Stomach (tissue), 4 donors: ENCODE measurements around the gene DNAJC3.

Experiments
- CTCF ChIP-seq, 7 experiments: fragments of 450-650 bp in 4 of 7; fragments of 200-600 bp in 3 of 7; sonication (generic) in 3 of 7; IDR thresholded peaks; one replicate each; pipeline ENCODE4 v1.5.1; 2016 to 2019; ENCODE audit warnings: antibody characterized with exemption in 7 of 7, control low read depth in 2 of 7, mild to moderate bottlenecking in 1 of 7
- POLR2A ChIP-seq, 4 donors: fragments of 450-650 bp; IDR thresholded peaks; one replicate each; pipeline ENCODE4 v1.6.1; 2016; ENCODE audit warnings: antibody characterized with exemption in 4 of 4, control low read depth in 2 of 4, mild to moderate bottlenecking in 1 of 4, moderate library complexity in 1 of 4

- TF ChIP-seq CTCF (IDR thresholded peaks at IDR 0.05) (no peak), POLR2A (IDR thresholded peaks at IDR 0.05) (no peak)
Measured at GRCh38 chr13:95650696-95651095, 26.2 kb upstream of the DNAJC3 start.
